GM12873 (cell line): ENCODE data around the gene USP34.

Source experiments
- CTCF ChIP-seq: IDR thresholded peaks from 2 replicates; pipeline ENCODE4 v1.5.1; 2012; ENCODE audit warnings: low read depth, mild to moderate bottlenecking, moderate library complexity, low read length, control low read depth; ENCODE audit not compliant: insufficient read depth; ENCODE audit errors: missing control alignments

USP34 gene

DNA sequence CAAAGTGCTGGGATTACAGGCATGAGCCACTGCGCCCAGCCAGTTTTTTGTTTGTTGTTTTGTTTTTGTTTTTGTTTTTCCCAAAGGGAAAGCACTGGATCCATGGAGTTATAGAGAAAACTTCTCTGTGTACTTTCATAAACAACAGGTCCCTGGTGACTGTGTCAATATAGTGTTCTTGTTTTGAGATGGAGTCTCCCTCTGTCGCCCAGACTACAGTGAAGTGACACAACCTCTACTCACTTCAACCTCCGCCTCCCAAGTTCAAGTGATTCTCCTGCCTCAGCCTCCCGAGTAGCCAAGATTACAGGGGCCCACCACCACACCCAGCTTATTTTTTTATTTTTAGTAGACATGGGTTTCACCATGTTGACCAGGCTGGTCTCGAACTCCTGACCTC, 16.5 kb downstream of the USP34 start:
- TF ChIP-seq CTCF, result no peak

DNA sequence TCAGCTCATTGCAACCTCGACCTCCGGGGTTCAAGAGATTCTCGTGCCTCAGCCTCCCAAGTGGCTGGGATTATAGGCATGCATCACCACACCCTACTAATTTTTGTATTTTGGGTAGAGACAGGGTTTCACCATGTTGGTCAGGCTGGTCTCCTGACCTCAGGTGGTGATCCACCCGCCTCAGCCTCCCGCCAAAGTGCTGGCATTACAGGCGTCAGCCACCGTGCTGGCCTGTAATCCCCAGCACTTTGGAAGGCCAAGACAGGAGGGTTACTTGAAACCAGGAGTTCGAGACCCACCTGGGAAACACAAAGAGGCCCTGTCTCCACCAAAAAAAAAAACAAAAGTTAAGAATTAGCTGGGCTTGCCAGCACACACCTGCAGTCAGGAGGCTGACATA, 18.5 kb downstream of the USP34 start:
- TF ChIP-seq CTCF, result no peak

- TF ChIP-seq CTCF, result no peak
Measured at GRCh38 chr2:61451178-61451577, 19.7 kb downstream of the USP34 start.

DNA sequence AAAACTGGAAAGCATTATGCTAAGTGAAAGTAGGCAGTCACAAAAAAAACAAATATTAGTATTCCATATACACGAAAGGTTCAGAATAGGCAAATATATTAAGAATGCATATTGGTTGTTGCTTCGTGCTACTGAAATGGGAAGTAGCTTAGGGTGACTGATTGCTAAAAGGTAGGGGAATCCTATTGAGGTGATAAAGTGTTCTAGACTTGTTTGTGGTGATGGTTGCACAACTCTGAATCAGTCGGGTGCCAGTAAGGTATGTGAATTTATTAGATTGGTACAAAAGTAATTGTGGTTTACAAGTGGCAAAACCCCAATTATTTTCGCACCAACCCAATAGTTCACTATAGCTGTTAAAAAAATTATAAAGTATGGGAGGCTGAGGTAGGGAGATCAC, 20.7 kb downstream of the USP34 start:
- TF ChIP-seq CTCF, result no peak

DNA sequence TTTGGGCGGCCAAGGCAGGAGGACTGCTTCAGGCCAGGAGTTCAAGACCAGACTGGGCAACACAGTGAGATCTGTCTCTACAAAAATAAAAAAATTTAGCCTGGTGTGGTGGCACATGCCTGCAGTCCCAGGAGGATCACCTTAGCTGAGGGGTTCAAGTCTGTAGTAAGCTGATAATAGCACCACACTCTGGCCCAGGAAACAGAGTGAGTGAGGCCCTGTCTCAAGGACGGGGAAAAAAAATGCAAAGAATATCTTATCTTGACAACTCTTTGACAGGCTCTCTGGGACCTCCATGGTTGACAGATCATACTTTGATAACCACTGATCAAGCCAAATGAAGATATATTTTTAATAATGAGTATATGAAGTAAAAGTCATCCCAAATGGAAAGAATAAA, 22.7 kb downstream of the USP34 start:
- TF ChIP-seq CTCF, result no peak

DNA sequence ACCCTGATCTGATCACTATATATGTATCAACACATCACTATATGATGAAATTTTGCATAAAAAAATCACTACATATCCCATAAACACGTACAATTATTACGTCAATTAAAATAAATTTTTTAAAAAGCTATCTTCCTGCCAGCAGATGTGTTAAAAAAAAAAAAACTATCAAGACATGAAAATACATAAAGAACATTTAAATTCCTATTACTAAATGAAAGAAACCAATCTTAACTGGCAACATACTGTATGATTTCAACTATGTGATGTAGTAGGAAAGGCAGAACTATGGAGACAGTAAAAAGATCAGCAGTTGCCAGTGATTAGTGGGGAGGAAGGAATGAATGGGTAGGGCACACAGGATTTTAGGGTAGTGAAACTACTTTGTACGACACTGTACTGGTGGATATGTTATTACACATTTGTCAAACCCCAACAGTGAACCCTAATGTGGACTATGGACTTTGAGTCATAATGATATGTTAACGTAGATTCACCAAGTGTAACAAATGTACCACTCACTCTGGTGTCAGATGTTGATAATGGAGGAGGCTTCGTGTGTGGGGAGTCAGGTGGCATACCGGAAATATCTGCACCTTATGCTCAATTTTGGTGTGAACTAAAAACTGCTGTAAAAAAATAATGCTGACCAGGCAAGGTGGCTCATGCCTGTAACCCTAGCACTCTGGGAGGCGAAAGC, 27.4 kb downstream of the USP34 start:
- no peak for TF ChIP-seq CTCF

DNA sequence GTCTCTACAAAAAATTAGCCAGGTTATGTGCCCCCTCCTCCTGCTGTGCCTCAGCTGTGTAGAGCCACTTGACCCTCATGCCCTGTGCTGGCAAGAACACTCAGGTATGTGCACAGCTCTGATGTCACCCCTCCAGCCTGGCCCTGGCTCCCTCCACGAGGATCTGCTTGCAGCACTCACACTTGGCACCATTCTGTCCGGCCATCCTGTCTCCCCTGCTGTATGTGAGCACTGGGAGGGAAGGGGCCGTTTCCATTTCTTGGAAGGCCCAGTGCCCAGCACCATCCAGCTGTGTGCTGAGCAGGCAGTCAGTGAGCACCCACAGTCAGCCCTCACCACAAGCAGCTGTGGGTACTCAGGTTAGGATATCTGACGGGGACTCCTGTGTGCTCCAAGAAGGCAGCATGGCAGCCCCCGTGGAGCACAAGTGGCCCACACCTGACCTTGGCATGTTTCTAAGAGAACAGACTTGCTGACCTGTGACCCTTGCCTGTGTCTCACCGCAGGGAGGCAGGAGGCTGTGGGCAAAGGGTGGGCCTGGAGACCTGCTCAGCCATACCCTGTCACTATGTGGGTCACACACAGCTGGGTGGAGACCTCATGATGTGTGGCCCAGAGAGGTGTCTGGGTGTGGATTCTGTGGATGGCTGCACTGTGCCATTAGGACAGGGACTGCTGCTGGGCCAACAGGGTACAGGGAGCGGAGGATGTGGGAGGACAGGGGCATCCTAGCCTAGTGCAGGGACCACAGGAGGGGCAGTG, 31.5 kb downstream of the USP34 start:
- TF ChIP-seq CTCF, result no peak
